Measurements from ENCODE around the gene TMEM212.

TMEM212 gene

DNA sequence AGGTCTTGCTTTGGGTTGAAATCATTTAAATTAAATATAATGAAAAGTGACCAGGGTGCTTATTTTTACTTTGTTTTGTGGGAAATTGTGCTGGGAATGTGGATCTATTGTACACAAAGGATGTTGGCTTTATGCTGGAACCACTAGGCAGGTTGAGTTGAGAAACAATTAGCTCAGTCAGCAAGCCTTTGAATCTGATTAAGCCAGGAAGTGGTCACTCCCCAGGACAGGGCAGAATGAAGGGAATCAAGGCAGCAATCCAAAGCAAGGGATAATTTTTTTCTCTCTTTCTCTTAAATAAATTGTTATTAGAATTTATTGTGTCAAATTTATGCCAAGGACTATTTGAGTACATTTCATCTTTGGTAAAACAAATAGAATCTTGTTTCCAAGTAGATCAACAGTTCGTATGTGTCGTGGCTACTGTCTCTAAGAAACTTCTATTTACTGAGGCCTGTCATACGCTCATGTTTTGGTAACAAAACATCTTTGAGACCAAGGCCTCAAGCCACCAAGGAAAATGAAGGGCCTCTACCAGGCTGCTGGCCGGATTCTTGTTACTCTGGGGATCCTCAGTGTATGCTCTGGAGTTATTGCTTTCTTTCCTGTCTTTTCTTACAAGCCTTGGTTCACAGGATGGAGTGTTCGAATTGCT is at the start of gene TMEM212:
Gene TMEM212, plus strand, starts transcription at position 486 of the 655 bp plus-strand sequence. Its CDS starts 35 bp downstream, at position 521.
- DNase-seq = no peak

DNA sequence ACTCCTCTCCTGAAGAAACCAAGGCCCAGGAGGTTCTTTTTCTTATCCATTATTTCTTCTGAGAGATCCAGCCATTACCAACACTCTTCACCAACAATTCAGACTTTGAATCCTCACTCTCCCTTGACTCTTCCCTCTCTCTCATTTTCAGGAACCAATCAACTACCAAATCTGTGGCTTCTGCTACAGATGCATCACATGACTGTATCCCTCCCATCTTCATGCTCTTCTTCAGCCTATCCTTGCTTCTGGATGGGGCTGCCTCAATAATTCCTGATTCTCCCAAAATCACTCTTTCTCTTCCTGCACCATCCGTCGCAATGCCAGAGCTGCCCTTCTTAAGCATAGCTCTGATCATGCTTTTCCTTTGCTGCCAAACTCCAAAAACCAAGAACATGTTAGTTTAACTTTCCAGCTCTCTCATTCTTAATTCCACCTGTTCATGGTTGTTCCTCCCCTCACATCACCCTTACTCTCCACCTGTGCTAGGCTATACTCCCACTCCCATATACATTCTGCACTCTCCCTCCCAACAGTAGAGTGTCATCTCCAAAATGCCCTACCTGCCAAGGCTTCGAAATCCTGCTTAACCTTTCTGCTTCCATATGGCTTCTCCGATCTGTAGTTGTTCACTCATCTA is 46.4 kb upstream of the TMEM212 start:
- no peak for DNase-seq

DNA sequence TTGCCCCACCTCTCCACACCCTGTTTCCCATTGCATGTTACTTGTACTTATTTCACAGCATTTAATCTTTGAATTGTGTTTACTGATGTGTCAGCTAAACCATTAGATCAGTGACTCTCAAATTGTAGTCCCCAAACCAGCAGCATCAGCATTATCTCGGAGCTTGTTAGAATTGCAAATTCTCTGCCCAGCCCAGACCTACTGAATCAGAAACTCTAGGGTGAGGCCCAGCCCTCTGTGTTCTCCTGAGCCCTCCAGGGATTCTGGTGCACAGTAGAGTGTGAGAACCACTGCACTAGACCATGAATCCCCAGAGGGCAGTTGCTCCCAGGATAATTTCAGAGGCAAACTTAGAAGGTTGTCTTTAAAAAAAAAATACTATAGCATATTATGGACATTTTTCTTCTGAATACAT is 45.9 kb upstream of the TMEM212 start:
- DNase-seq = no peak

- no peak for DNase-seq
These were observed 45.3 kb upstream of the TMEM212 start for GRCh38 chr3:171797873-171798272.

DNA sequence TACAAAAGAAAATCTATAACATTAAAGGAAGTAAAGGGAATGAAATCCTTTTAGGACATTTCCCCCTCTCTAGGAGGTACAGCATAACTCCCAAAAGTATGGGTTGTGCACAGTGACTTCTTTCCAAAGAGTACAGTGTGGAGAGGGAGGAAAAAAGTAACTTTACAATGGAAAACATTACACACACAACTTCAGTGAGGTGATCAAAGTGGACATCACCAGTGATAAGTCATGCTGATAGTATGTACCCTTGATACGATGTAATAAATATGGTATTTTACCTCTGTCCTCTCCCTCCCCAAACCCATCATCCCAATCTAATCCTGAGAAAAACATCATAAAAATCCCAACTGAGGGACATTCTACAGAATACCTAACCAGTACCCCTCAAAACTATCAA is 43.6 kb upstream of the TMEM212 start:
- DNase-seq = no peak

- DNase-seq = no peak
These were observed 41.2 kb upstream of the TMEM212 start for GRCh38 chr3:171801738-171802589.

DNA sequence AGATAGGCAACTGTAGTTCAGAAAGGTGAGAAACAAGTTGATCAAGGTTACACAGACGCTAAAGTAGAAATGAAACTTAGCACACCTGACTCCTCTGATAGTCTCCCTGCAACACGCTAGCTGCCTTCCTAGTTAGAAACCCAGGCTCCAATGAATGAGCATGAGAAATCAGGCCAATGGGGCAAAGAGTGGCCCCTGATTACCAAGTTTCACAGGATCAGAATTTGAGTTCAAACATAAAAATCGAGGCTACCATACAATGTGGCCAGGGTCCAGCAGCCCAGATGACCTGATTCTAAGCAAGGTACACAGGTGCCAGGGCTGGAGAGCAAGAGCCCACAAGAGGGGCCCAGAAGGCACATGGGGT is 40.6 kb upstream of the TMEM212 start:
- DNase-seq = no peak

DNA sequence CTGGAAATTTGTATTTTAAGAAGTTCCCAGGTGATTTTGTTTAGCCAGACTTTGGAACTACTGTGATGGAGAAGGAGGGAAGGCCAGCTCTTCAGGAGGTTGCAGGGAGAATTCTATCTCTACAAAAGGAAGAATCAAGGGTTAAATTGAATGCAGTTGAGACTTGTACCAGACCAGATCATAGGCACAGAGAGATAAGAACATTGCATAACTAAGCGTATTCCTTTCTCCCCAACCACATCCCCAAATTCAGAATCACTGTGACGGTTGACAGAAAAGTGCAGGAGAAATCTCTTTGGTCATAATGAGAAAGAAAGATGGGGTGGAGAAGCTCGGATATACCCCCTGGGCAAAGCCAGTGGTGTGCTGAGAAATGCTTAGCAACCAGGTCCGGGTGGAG is 40.1 kb upstream of the TMEM212 start:
- no peak for DNase-seq

GRCh38 chr3:171804618-171805389 is 38.3 kb upstream of the TMEM212 start:
- DNase-seq = no peak

- no peak for DNase-seq
These were observed 37.5 kb upstream of the TMEM212 start for GRCh38 chr3:171805687-171806086.

GRCh38 chr3:171806200-171807128 is 36.7 kb upstream of the TMEM212 start:
- no peak for DNase-seq

DNA sequence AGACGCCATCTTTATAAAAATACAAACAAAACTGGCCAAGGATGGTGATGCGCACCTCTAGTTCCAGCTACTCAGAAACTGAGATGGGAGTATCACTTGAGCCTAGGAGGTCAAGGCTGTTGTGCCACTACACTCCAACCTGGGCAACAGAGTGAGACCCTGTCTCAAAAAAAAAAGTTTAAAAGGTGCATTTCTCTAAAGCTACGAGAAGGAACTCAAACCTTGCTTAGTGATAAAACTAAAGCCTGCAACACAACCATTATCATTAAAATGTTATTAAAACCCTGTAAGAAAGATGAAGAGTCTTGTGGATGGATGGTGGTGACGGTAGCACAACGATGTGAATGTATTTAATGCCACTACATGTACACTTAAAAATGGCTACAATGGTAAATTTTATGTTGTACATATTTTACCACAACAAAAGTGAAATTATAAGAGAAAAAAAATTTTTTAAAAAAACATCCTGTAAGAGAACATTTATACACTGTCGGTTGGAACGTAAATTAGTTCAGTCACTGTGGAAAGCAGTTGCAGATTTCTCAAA is 35.9 kb upstream of the TMEM212 start:
- no peak for DNase-seq

- no peak for DNase-seq
These were observed 35.3 kb upstream of the TMEM212 start for GRCh38 chr3:171807806-171808205.

DNA sequence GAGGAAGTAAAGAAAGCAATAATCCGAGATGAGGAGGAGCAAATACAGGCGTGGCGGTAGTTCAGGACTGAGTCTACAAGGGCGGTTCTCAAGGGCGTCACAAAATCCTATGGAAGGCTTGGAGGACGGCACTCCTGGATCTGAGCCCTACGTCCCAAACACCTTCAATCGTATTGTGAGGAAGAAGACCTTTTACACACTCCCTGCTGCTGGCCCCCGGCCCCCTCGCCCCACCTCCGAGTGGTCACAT is 33.6 kb upstream of the TMEM212 start:
- peak; percentile 60 for DNase-seq

DNA sequence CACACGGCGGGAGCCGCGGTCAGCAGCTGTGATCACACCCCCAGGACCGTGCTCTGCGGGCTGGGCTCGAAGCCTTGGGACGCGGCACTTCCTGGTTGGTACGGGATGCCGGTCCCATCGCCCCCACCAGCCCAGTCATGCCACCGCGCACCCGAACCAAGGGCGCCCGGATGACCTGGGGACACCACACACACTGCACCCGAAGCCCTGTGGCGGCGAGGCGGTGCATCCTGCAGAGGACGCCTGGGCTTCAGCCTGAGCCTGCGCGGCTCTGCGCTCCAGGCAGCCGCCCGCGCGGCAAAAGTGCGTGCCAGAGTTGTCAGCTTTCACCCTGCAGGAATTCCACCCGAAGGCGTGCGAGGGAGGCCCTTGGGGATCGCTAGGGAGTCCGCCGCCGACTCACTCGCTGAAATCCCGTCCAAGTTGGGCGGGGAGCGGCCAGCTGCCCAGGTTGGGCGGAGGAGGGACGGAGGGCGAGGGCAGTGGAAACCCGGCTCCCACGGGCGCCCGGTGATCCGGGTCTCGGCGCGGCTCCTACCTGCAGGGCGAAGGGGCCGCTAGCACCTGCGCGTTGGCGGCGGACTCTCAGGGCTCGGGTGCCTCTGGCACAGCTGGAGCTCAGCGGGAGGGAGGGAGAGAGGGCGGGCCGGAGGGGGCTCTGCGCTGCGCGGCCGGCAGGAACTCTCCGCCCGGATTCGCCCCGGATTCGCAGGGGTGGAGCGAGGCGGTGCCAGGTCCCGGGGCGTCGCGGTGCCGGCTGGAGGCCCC is 33.1 kb upstream of the TMEM212 start, which contains the start of gene PLD1:
Gene PLD1, minus strand, starts transcription at position 623 of the 768 bp plus-strand sequence. CDS start 72,432 bp downstream, outside the sequence.
- peak; percentile 86 for DNase-seq

GRCh38 chr3:171810629-171811294 is 32.4 kb upstream of the TMEM212 start:
- DNase-seq = no peak

GRCh38 chr3:171811295-171811912 is 31.7 kb upstream of the TMEM212 start:
- no peak for DNase-seq

DNA sequence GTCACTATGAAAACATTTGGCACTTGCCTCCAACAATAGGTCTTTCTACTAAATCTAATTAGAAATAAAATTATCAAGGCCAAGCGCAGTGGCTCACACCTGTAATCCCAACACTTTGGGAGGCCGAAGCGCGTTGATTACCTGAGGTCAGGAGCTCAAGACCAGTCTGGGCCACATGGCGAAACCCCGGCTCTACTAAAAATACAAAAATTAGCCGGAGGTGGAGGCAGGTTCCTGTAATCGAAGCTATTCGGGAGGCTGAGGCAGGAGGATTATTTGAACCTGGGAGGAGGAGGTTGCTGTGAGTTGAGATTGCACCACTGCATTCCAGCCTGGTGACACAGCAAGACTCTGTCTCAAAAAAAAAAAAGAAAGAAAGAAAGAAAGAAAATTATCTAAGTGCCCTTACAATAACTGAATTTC is 31.2 kb upstream of the TMEM212 start:
- DNase-seq = no peak

GRCh38 chr3:171812811-171813210 is 30.3 kb upstream of the TMEM212 start:
- no peak for DNase-seq

Data from NCI-H510A treated with DMSO at 0.1 percent for 48 hours (cell line).